Superior temporal gyrus (tissue), 1 donor: ENCODE results near the gene RSRC1.
"Not testable (repeated sequence)": the region's sequence is repeated elsewhere in the genome, so short reads cannot be mapped to it uniquely, and the experiment has no call there.

ENCODE experiments used
- DNase-seq: peaks from one replicate; pipeline ENCODE4 v3.0.0-alpha.2; 2016; ENCODE audit errors: extremely low spot score

Gene RSRC1

DNA sequence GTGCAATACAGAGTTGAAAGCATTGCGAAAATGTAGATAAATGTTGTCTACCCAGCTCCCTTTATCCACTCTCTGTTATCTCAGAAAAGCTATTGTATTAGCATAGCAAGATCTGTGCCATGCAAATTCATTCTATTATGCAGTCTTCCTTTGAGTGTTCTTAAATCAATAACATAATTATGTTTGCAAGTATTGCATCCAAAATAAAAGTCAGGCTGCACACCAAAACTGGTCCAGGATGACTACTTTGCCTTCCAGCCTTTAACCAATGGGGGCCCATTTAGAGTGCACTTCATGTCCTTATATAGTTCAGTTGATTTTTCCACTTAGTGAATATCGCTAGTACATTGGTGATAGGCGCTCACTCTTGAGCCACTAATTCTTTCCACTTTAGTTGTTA lies 353.7 kb downstream of the RSRC1 start:
- no peak for DNase-seq

DNA sequence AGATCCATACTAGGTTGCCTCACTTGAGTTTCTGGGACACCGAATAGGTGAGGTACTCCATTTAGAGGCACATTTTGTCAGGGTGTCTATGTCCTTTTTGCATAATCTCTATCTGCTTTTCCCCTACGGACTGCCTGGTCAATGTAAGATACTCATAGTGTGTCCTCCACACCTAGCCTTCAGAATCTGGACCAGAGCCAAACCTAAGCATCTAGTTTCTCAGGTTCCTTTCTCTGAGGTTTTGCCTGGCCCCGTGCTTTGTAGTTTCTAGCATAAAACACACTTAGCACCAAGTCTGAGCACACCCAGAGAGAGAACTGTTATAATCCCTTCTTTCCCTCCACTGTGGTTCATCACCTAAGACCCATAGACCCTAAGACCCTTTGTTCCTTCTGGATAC lies 355.2 kb downstream of the RSRC1 start:
- DNase-seq = no peak

DNA sequence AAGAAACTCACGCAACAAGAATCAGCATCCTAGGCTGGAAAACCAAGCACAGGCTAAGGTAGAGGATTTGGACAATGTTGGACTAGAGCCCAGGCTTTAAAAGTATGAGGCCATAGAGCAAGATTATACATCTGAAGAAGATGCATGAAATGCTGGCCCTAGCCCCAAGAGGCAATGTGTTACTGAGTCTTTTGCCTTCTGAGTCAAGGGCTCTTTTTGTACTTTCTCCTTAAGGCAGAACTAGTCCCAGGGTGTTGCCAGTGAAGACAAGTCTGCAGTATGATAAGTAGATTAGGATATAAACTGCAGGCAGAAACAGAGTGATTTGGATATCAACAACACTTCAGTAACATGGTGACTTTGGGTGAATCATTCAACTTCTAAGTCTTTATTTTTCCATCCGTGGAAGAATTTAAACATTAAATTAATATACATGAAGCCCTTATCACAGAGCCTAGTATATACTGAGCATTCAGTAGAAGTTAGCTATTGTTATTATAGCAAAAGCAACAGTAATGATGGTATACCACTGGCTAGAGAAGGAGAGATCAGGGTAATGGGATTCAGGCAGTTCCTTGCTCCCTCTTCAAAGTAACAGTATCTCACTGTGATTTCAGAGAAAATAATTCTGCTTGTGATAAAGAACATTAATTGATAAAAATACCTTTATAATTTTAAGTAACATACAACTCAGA lies 361.2 kb downstream of the RSRC1 start:
- DNase-seq = no peak

DNA sequence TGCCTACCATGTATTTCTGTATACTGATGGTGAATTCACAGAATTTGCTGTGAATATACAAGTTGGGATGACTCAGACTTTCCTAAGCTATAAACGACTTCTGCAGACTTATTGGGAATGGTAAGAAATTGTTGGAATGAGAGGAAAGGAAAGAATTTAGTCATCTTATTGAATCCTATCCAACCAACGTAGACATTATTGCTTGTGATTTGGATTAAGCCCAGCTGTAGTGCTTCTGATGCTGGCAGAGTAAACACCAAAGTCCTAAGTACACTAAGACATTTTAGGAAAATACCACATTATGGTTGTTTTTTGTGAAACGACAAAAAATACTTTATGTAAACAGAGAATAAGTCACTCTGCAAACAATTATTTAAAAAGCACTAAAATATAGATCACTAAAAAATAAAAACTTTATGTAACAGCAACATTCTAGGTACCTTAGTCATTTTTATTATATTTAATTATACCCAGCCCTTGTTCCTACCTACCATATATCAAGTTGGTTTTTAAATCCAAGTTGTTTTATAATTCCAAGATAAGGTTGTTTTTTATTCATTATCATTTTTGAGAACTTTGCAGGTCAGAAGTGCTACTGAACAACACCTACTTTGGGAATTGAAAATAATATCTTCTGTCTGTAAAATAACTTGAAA lies 361.9 kb downstream of the RSRC1 start:
- no peak for DNase-seq

DNA sequence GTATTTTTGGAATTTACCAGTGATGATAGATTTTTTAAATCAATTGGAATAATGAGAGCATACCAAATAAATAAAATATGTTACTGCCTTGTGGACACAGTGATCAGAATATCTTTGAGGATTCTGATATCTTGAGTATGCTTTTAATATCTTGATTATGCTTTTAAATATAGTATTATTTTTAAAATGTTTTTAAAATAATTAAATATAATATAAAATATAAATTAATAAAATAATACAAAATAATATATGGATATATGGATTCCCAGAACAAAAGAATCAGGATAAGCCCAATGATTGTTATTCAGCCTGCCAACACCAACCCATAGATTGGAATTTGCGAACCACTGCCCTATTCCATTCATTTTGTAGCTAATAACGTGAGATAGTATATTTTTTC lies 369.2 kb downstream of the RSRC1 start:
- DNase-seq = no peak

DNA sequence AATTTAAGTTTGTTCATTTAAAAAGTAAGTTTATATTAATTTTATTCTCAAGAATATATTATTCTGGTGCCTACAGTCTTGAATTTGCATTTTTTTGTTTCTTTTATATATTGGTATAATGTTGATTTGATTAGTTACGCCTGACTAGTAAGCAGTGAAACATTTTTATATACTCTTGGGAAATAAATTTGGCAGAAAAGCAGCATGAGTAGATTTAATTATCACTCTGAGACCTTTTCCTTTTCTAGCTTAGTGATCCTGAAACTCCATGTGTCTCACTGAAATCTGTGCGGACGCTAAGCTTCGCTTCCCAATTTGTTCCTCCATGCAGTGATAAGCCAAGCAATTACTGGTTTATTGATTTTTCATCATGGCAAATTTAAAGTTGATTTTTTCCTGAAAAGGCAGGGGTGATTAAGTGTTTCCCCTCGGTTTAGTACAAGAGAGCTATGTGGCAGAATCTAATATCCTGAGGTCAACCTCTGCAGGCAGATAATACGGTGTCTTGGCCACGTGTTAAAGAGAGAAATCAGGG lies 373.9 kb downstream of the RSRC1 start:
- no peak for DNase-seq

DNA sequence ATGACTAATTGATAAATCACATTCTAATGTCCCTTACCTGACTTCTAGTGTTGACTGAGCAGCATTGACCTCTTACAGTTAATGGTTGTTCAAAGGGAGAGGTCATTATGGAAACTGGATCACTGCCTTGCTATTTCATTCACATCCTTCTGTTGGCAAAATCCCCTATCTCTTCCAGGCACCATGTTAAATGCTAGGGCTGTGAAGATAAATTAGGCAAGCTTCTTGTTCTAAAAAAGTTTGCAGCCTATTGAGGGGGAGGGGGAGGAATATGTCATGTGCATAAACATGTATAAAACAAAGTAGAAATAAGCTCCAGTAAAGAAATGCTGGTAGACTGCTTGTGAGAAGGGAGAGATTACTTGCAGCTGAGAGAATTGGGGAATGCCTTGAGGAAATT lies 376.3 kb downstream of the RSRC1 start:
- no peak for DNase-seq

DNA sequence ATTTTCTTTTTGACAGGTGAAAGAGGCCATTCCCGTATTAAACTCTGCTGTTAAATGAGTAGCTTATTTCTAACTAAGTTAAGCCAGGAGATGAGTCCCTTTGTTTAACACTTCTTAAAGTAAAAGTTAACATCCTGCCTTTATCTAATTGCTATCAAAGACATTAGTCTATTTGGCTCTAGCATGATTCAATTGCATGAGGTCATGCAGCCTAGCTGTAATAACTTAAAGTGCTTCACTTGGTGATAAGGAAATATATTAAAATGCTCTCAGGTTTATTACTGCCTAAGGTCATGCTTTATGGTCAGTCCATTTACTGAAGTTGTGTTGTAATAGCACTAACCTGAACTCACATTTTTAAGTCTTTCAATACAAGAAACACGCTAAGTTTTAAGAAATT lies 378.8 kb downstream of the RSRC1 start:
- no peak for DNase-seq

DNA sequence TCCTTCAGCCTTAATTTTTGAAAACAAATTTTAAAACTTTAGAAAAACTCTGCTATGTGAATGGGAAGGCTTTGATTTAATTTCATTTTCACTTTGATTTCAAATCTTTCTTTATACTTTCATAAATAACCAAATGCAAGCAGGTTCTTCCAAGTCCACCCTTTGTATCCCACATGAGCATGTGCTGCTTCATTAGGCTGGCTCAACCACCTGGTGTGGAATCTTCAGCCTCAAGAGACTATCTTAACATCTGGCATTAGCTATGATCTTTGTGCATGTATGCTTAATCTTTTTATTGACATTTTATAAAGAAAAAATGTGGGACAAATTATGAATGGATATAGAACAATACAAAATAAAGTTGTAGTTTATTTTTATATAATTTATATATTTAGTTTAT lies 379.3 kb downstream of the RSRC1 start:
- no peak for DNase-seq

DNA sequence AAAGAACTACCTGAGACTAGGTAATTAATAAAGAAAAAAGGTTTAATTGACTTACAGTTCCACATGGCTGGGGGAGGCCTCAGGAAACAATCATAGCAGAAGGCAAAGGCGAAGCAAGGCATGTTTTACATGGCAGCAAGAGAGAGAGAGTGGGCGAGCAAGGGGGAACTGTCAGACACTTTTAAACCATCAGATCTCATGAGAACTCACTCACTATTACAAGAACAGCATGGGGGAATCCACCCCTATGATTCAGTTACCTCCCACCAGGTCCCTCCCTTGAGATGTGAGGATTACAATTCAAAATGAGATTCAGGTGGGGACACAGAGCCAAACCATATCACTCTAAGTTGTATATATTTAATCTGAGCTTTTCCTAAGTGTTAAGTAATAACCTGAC lies 382.1 kb downstream of the RSRC1 start:
- DNase-seq = no peak

DNA sequence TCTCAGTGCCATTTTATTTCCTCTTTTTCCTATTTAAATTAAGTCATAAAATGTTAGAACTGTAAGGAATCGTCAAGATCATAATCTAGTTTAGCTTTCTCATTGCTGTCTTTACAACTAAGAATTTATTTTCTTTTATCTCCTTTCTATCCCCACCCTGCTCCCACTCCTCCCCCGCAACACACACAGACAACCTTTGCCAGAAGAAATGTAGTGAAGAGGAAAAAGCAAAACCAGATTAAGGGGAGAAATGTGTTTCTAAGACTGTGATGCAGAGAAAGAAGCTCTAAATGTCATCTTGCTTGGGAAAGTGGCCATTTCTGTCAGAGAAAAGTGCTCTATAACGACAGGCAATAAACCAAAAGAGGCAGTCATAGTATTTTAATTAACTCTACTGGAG lies 382.8 kb downstream of the RSRC1 start:
- no peak for DNase-seq

DNA sequence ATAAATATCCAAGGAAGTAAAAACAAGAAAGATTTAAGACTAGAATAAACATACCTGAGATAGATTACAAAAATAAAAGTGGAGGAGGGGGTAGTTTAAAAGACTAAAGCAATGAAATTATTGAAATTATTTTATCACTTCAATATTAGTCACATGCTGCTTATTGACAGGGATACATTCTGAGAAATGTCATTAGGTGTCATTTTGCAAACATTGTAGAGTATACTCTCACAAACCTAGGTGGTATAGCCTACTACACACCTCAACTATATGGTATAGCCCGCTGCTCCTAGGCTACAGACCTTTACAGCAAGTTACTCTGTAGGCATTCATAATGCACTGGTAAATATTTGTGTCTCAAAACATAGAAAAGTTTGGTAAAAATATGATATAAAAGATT lies 384.0 kb downstream of the RSRC1 start:
- no peak for DNase-seq

DNA sequence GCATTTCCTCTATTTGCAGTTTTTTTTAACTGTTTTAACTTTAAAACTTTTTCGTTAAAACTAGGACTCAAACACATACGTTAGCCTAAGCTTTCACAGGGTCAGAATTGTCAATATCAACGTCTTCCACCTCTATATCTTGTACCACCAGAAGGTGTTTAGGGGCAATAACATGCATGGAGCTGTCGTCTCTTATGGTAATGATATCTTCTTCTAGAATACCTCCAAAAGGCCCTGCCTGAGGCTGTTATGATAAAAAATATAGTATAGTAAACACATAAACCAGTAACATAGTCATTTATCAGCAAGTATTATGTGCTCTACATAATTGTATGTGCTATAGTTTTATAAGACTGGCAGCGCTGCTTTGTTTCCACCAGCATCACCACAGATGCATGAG lies 384.8 kb downstream of the RSRC1 start:
- DNase-seq = no peak

DNA sequence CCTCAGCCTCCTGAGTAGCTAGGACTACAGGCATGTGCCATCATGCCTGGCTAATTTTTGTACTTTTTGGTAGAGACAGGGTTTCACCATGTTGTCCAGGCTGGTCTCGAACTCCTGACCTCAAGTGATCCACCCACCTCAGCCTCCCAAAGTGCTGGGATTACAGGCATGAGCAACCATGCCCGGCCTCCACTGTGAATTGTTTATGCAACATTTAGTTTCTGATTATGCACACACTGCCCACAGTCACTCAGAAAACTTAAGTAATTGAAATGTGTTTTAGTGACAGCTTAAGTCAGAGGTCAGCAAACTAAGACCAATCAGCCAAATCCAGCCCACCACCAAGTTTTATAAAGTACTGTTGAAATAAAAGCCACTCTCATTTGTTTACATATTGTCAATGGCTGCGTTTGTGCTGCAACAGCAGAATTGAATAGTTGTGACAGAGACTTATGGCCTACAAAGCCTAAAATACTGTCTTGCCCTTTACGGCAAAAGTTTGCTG lies 385.6 kb downstream of the RSRC1 start:
- not testable (repeated sequence) for DNase-seq

DNA sequence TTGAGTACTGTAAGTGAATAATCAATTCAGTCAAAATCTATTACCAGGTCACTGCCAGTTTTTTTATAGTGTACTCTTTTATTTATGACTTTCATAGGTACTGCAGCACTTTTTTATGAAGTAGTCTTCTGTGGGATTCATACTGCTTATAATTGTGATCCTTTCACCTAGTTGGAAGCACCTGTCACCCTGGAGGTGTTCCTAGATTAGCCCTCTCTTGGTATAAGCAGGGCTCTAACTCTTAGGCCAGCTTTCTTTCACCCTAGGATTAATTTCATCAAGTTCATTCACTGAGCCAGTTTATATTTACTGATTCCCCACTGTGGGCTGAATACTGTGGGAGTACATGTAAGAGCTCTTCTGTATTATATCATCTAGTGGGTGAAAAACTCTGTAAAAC lies 395.2 kb downstream of the RSRC1 start:
- no peak for DNase-seq

DNA sequence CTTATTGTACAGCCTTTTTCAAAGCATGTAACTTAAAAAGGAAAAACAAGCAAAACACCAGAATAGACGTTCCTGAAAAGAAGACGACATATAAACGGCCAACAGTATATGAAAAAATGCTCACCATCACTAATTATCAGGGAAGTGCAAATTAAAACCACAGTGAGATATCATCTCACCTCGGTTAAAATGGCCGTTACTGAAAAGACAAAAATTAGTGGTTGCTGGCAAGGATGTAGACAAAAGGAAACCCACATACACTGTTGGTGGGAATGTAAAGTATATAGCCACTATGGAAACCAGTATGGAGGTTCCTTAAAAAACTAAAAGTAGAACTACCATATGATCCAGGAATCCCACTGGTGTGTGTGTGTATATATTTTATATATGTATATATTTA lies 396.6 kb downstream of the RSRC1 start:
- DNase-seq = no peak

DNA sequence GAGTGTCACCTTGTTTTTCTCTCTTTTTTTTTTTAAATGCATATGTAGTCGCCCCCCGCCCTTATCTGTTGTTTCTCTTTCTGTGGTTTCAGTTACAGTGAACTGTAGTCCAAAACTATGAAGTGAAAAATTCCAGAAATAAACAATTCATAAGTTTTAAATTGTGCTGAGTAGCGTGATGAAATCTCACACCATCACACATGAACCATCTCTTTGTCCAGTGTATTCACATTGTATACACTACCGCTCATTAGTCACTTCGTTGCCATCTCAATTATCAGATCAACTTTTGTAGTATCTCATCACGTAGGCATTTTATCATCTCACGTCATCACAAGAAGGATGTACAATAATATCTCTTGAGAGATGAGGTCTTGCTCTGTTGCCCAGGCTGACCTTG lies 398.6 kb downstream of the RSRC1 start:
- no peak for DNase-seq

DNA sequence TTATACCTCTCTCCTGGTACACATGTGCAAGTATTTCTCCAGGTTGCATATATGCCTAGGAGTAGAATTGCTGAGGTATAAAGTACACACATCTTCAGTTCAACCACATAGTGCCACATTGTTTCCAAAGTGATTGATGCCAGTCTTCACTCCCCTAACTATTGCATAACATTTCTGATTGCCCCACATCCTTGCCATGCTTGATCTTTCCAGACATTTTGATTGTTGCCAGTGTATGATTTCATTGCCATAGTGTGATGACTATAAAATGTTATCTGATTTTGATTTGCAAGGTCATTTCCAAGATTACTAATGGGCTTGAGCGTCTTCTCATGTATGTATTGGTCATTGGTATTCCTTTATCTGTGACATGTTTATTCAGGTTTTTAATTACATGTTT lies 400.0 kb downstream of the RSRC1 start:
- DNase-seq = no peak

DNA sequence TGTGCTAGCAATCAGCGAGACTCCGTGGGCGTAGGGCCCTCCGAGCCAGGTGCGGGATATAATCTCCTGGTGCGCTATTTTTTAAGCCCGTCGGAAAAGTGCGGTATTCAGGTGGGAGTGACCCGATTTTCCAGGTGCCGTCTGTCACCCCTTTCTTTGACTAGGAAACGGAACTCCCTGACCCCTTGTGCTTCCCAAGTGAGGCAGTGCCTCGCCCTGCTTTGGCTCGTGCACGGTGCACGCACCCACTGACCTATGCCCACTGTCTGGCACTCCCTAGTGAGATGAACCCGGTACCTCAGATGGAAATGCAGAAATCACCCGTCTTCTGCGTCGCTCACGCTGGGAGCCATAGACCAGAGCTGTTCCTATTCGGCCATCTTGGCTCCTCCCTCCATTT lies 406.8 kb downstream of the RSRC1 start:
- not testable (repeated sequence) for DNase-seq

DNA sequence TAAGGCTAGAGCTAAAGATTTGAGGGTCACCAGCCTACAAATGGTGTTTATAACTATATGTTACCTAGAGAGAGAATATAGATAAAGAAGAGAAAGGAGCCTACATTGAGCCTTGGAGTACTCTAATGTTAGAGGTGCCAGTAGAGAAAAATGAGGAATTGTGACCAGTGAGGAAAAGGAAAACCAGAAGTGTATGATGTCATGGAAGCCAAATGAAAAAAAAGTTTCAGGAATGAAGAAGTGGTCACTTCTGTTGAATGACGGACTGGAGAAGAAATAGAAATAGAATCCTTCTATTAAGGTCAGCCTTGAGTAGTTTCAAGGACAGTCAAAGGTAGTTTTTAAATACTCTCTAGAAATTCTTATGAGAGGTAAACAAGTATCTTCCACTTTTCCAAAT lies 409.9 kb downstream of the RSRC1 start:
- DNase-seq = no peak

DNA sequence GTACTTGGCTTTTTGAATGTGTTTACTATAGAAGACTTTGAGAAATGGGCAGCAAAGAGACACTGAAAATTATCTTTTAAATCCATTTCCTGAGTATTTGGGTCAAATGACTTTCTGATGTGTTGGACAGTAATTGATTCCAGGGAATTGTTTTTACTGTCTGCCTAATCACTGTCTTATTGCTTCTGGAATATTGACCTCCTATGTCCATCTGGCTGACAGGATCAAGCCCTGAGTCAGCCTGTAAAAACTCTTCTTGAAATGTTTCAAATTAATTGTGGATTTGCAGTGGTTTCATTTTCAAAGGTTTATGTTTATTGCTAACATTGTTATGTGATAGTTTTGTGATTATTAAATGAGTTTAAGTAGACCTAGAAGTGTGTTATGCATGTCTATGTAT lies 410.5 kb downstream of the RSRC1 start:
- DNase-seq = no peak

DNA sequence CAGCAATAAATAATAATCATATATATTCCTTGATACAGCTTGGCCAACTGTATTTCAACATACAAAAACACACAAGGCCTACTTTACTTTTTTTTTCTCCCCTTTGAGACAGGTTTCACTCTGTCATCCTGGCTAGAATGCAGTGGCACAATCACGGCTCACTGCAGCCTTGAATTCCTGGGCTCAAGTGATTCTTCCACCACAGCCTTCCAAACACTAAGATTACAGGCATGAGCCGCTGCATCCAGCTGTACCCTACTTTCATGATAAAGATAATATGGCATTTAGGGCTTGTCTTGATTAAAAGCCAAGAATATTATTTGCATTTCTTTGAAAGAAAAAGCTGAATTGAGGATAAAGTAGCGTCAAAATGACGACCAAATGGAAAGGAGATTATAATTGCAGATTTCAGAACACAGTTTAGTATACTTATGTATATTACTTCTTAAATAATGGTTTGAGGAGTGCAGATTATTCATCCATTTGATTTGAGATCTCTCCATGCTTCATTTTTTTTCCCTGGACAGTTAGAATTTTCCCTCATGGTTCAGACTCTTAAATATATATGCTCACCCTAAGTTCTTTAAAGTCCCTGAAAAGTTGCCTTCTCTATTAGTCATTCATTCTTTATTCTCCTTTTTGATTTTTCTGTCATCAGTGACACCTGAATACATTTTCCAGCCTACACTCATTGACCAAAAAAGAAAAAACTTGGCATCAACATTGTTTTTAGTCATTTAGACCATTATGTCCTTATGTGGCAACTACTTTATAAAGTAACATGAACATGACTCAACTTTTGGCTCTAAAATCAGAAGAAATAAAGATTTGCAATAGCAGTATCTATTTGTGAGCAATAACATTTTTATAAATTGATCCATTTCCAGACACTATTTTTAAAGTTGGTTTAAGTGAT lies 412.6 kb downstream of the RSRC1 start:
- no peak for DNase-seq
